PFSK-1 (cell line): Measurements from ENCODE around the gene CCL11.

Source experiments
- FOXP2 ChIP-seq: optimal IDR thresholded peaks from 2 replicates; pipeline ENCODE3; 2011; ENCODE audit warnings: borderline replicate concordance, control low read depth, inconsistent platforms; ENCODE audit not compliant: insufficient read depth; ENCODE audit errors: extremely low read length, extremely low read depth
- POLR2AphosphoS5 ChIP-seq: IDR thresholded peaks from 2 replicates; pipeline ENCODE4 v1.6.1; 2012; ENCODE audit warnings: low read depth, mild to moderate bottlenecking, control low read depth, low read length, moderate library complexity
- REST ChIP-seq, 2 experiments: IDR thresholded peaks; 2 replicates each; pipeline versions ENCODE4 v1.6.1 to v1.8.0; 2011 to 2012; ENCODE audit warnings: low read depth in 2 of 2, low read length in 2 of 2, control low read depth in 1 of 2, inconsistent platforms in 1 of 2, mild to moderate bottlenecking in 1 of 2, moderate library complexity in 1 of 2; ENCODE audit not compliant: insufficient read depth in 1 of 2
- SIN3A ChIP-seq: IDR thresholded peaks from 2 replicates; pipeline ENCODE4 v1.6.1; 2012; ENCODE audit warnings: mild to moderate bottlenecking, low read length, moderate library complexity, borderline replicate concordance; ENCODE audit not compliant: insufficient read depth
- TAF1 ChIP-seq: IDR thresholded peaks from 2 replicates; pipeline ENCODE4 v1.6.1; 2012; ENCODE audit warnings: low read length, control low read depth, borderline replicate concordance; ENCODE audit not compliant: insufficient read depth

Gene CCL11

DNA sequence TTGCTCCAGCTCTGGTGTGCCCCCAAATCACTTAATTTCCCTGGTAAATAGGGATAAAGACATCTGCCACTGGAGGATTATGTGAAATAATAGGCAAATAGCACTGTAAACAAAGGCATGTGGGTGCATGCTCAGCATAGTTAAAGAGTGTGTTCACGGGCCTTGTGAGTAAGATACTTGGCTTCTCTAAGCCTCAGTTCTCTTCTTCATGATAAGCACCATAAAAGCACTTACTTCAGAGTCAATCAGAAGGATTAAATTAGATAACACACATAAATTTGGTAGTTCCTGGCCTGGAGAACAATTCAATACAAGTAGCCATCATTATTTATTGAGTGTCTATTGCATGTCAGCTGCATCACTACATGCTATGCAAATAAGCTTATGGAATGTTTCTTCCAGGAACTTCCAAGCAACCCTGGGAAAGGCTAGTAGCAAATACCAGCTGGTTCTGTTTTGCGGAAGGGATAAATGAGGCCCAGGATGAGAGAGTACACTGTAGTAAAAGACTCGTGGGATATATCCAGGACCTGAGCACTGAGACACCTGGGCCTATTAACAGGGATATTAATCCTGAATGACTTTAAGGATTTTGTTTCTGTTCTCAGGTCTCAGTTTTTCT, 14.5 kb downstream of the CCL11 start:
- TF ChIP-seq TAF1, result no peak
- TF ChIP-seq POLR2AphosphoS5, result no peak
- TF ChIP-seq FOXP2, result no peak
- TF ChIP-seq SIN3A, result no peak
- no peak for TF ChIP-seq REST (IDR thresholded peaks at IDR 0.05; ENCODE audit: insufficient read depth in 1 of 2, low read depth in 2 of 2, low read length in 2 of 2)

- TF ChIP-seq TAF1, result no peak
- TF ChIP-seq FOXP2, result no peak
- no peak for TF ChIP-seq POLR2AphosphoS5
- TF ChIP-seq REST (IDR thresholded peaks at IDR 0.05; ENCODE audit: insufficient read depth in 1 of 2, low read depth in 2 of 2, low read length in 2 of 2), result no peak
- TF ChIP-seq SIN3A, result no peak
These were observed 15.3 kb downstream of the CCL11 start for GRCh38 chr17:34300652-34301370.

- TF ChIP-seq REST (IDR thresholded peaks at IDR 0.05; ENCODE audit: insufficient read depth in 1 of 2, low read depth in 2 of 2, low read length in 2 of 2) (no peak), FOXP2 (no peak), TAF1 (no peak), SIN3A (no peak), POLR2AphosphoS5 (no peak)
These were observed 16.4 kb downstream of the CCL11 start for GRCh38 chr17:34301986-34302385.

DNA sequence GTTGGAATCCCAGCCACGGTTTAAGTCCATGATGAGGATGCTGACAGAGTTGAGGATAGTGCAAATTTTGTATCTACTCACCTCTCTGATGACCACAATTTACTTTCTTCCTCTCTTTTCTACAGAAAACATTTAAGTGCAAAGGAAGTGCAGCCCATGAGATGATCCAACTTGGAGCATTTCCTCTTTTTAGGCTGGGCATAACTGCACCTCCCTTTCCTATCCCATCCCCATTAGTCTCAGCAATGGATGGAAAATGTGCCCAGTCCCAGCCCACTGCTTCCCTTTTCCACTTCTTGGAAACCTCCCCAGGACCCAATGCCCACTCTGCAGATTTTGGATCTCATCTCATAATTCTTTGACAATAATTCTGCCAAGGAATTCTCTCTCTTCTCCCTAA, 17.1 kb downstream of the CCL11 start:
- TF ChIP-seq POLR2AphosphoS5 (no peak), FOXP2 (no peak), SIN3A (no peak), REST (IDR thresholded peaks at IDR 0.05; ENCODE audit: insufficient read depth in 1 of 2, low read depth in 2 of 2, low read length in 2 of 2) (no peak), TAF1 (no peak)
